Erythroblast (primary cell): Measurements from ENCODE around the gene RADIL.

Experiments used
- GATA1 ChIP-seq: IDR thresholded peaks from 2 replicates; pipeline ENCODE4 v1.6.1; 2011; ENCODE audit warnings: low read depth, mild to moderate bottlenecking, control low read depth, low read length, moderate library complexity
- POLR2A ChIP-seq: IDR thresholded peaks from 2 replicates; pipeline ENCODE4 v1.6.1; 2011; ENCODE audit warnings: mild to moderate bottlenecking, low read length

DNA sequence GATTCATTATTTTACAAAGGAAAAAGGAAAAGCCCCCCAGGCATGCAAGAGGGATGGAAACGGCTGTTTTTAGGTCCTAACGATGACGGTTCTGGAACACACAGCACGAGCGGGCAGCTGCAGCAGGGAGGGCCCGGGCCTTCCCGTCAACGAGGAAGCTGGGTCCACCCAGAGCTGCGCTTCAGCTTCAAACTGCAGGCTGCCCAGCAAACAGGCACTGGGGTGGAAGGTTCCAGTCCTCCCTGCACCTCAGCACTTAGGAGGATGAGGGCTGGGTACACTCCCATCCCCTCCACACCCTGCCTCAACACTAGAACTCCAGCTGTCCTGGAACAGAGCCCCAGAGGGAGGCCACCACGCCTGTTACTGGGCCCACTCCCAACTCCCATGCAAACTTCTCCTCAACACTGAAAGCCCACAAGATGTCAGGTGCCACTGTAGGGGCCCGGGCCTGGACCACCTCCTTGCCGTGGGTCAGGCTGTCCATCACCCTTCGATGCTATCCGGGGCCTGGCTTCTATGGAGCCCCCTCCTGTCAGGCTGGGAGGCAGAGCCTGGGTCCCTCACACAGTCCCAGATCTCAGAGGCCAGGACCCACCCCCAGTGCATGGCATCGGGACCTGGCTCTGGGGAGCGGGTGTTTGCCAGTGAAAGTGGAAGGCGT lies 54.7 kb downstream of the RADIL start:
- TF ChIP-seq POLR2A (no peak), GATA1 (no peak)
